ENCODE measurements around the gene USP34. TPM values are rescaled to one million over a fixed set of nuclear protein-coding genes. Genes with fewer than 3 reads are reported as not detected.

USP34 gene
- total RNA-seq, 1 experiment from 2014 or later = 76.3 TPM

DNA sequence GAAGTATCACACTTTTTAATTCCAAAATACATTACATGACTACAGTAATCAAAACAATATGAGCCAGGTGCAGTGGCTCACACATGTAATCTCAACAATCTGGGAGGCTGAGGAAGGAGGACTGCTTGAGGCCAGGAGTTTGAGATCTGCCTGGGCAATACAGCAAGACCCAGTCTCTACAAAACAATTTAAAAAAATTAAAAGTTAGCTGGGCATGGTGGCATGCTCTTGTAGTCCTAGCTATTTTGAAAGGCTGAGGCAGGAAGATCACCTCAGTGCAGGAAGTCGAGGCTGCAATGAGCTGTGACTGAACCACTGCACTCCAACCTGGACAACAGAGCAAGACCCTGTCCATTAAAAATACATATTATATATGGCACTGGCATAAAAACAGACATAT is 109.8 kb downstream of the USP34 start:
- POLR2A ChIA-PET = no interaction called here

DNA sequence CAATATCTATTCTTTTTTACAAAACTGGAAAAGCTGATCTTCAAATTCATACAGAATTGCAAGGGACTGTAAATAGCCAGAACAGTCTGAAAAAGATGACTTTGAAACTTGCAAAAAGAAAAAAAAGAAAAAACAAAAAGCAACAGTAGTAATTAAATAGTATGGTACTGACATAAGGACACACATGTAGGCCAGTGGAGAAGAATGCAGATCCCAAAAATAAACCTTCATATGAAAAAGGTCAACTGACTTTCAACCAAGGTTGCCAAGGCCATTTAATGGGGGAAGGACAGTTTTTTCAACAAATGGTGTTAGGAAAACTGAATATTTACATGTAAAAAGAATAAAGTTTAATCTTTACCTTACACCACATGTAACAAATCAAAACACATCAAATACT is 111.8 kb downstream of the USP34 start:
- BruUV-seq (replicated peaks) = no TSS peak
- Histone ChIP-seq H3K4me2 (ENCODE audit: low read length) (no peak overlapping the region), H3K27me3 (ENCODE audit: insufficient read depth, low read length) (no peaks in the 10 kb centered on the region), H3K4me1 (ENCODE audit: control insufficient read depth in 1 of 2, insufficient read depth in 2 of 2, low read length in 2 of 2) (no peaks in the 10 kb centered on the region), H4K20me1 (ENCODE audit: insufficient read depth) (0 out of 2 replicates have a peak, but pooled peaks cover 3% of the 10 kb centered on the region), H3K79me2 (ENCODE audit: insufficient read depth, low read length) (peaks cover 96% of the 10 kb centered on the region), H3K9ac (ENCODE audit: low read length) (no peak overlapping the region), H3K9me3 (ENCODE audit: control insufficient read depth in 1 of 2, insufficient read depth in 1 of 2, low read depth in 1 of 2, low read length in 2 of 2) (peaks cover 0 to under 1% of the 10 kb centered on the region in 2 experiments; a peak in 1 of 4 replicates), H3K36me3 (ENCODE audit: control insufficient read depth in 1 of 2, insufficient read depth in 2 of 2, low read length in 2 of 2) (peaks cover 0 to 10% of the 10 kb centered on the region in 2 experiments; a peak in 3 of 4 replicates), H3K27ac (ENCODE audit: low read depth, low read length) (no peak overlapping the region), H3K4me3 (replicated peaks in 1 of 2; ENCODE audit: low read depth in 1 of 2, low read length in 2 of 2) (no peak overlapping the region), H2AFZ (ENCODE audit: low read depth, low read length, poor library complexity, severe bottlenecking) (no peak overlapping the region), H3K9me2 (ENCODE audit: insufficient read depth) (no peaks in the 10 kb centered on the region)
- no peak for TF ChIP-seq RAD21 (IDR thresholded peaks at IDR 0.05; ENCODE audit: low read depth)
- no peak for TF ChIP-seq JUND (IDR thresholded peaks at IDR 0.05)
- no peak for TF ChIP-seq SRF (IDR thresholded peaks at IDR 0.05; ENCODE audit: low read depth)
- no peak for TF ChIP-seq SIN3A (IDR thresholded peaks at IDR 0.05; ENCODE audit: low read depth)
- no peak for TF ChIP-seq YY1 (IDR thresholded peaks at IDR 0.05; ENCODE audit: extremely low read depth, insufficient replicate concordance, low read depth, low read length)
- TF ChIP-seq CBX3 (IDR thresholded peaks at IDR 0.05; ENCODE audit: low read depth) = no peak
- TF ChIP-seq SP1 (IDR thresholded peaks at IDR 0.05; ENCODE audit: low read depth) = no peak
- no peak for ATAC-seq
- RAD21 ChIA-PET (ENCODE audit: low non-redundant PET in 1 of 2, low total read pairs in 2 of 2, uncharacterized antibody in 2 of 2, unreplicated experiment in 2 of 2) = no interaction called here
- CTCF ChIA-PET = no interaction called here
- POLR2A ChIA-PET = no interaction called here
- intact Hi-C loops (cut with micrococcal nuclease) = no loop called here
- DNase-seq (ENCODE audit: low read depth, low spot score) = no peak

More for the DNA sequence above, 109.8 kb downstream of the USP34 start:
- H3K79me2 ChIP-seq (ENCODE audit: insufficient read depth, low read length) = peaks cover 90% of the 10 kb centered on the region
- H3K27me3 ChIP-seq (ENCODE audit: insufficient read depth, low read length) = no peaks in the 10 kb centered on the region
- intact Hi-C loops (cut with micrococcal nuclease) = no loop called here
- RAD21 ChIA-PET (ENCODE audit: low non-redundant PET in 1 of 2, low total read pairs in 2 of 2, uncharacterized antibody in 2 of 2, unreplicated experiment in 2 of 2) = no interaction called here
- no peak overlapping the region for H2AFZ ChIP-seq (ENCODE audit: low read depth, low read length, poor library complexity, severe bottlenecking)
- no TSS peak for BruUV-seq (replicated peaks)
- TF ChIP-seq ELF1 (IDR thresholded peaks at IDR 0.05; ENCODE audit: borderline replicate concordance, low read depth) (no peak), YY1 (IDR thresholded peaks at IDR 0.05; ENCODE audit: extremely low read depth, insufficient replicate concordance, low read depth, low read length) (no peak), ZFX (IDR thresholded peaks at IDR 0.05) (no peak), CBX3 (IDR thresholded peaks at IDR 0.05; ENCODE audit: low read depth) (no peak), EZH2phosphoT487 (IDR thresholded peaks at IDR 0.05; ENCODE audit: borderline replicate concordance) (no peak), EZH2 (IDR thresholded peaks at IDR 0.05) (no peak), RAD21 (IDR thresholded peaks at IDR 0.05; ENCODE audit: low read depth) (no peak)
- TF ChIP-seq, protein P1, sequence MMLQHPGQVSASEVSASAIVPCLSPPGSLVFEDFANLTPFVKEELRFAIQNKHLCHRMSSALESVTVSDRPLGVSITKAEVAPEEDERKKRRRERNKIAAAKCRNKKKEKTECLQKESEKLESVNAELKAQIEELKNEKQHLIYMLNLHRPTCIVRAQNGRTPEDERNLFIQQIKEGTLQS (IDR thresholded peaks at IDR 0.05) = no peak
- no peak overlapping the region for H3K4me2 ChIP-seq (ENCODE audit: low read length)
- H3K27ac ChIP-seq (ENCODE audit: low read depth, low read length) = no peak overlapping the region
- peaks cover 0 to 4% of the 10 kb centered on the region in 2 experiments; a peak in 3 of 4 replicates for H3K36me3 ChIP-seq (ENCODE audit: control insufficient read depth in 1 of 2, insufficient read depth in 2 of 2, low read length in 2 of 2)
- H3K9me2 ChIP-seq (ENCODE audit: insufficient read depth) = no peaks in the 10 kb centered on the region
- ATAC-seq = no peak
- H3K9me3 ChIP-seq (ENCODE audit: control insufficient read depth in 1 of 2, insufficient read depth in 1 of 2, low read depth in 1 of 2, low read length in 2 of 2) = no peaks in the 10 kb centered on the region
- H3K4me1 ChIP-seq (ENCODE audit: control insufficient read depth in 1 of 2, insufficient read depth in 2 of 2, low read length in 2 of 2) = no peaks in the 10 kb centered on the region
- H4K20me1 ChIP-seq (ENCODE audit: insufficient read depth) = 0 out of 2 replicates have a peak, but pooled peaks cover 3% of the 10 kb centered on the region
- CTCF ChIA-PET = no interaction called here
- H3K4me3 ChIP-seq (replicated peaks in 1 of 2; ENCODE audit: low read depth in 1 of 2, low read length in 2 of 2) = no peak overlapping the region
- no peak for DNase-seq (ENCODE audit: low read depth, low spot score)
- H3K9ac ChIP-seq (ENCODE audit: low read length) = no peak overlapping the region

Data from HCT116 (cell line).